GM12872 (cell line): Measurements from ENCODE around the gene KCNN1.

Experiments
- CTCF ChIP-seq: IDR thresholded peaks from 3 replicates; pipeline ENCODE4 v1.5.1; 2011; ENCODE audit warnings: low read depth, mild to moderate bottlenecking, low read length, moderate library complexity; ENCODE audit not compliant: insufficient read depth

The KCNN1 gene

GRCh38 chr19:18027151-18027550 lies 60.2 kb downstream of the KCNN1 start:
- TF ChIP-seq CTCF = no peak

DNA sequence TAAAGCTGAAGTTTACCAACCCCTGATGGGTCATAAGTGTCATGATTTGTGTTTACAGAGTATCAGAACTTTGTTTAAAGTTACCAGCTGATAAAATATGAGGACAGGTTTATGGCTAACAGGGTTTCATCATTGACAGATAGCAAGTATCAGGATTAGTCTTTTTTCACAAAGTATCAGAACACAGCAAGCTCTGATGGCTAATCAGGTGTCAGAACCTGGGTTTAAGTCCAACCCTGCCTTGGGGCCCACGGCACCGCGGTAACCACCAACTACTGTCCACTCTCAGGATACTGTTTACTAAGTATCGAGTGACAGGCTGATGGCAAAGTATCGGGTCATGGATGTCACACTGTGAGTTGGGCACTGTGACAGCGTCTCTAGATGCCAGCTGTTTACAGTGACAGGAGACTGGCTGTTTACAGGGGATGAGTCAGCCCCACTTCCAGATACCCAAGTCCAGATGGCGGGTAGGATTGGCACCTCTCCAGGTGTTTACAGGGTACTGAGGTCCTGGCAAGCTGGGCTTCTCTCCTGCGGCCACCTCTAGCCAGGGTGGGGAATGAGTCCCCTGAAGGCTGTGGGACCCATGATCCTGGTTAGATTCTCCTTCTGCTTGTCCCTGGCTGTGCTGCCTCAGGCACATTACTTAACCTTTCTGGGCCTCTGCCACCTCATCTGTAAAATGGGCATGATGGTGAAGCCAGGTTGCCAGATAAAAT lies 62.9 kb downstream of the KCNN1 start:
- TF ChIP-seq CTCF = no peak

GRCh38 chr19:18041054-18041453 lies 74.1 kb downstream of the KCNN1 start:
- TF ChIP-seq CTCF = no peak

DNA sequence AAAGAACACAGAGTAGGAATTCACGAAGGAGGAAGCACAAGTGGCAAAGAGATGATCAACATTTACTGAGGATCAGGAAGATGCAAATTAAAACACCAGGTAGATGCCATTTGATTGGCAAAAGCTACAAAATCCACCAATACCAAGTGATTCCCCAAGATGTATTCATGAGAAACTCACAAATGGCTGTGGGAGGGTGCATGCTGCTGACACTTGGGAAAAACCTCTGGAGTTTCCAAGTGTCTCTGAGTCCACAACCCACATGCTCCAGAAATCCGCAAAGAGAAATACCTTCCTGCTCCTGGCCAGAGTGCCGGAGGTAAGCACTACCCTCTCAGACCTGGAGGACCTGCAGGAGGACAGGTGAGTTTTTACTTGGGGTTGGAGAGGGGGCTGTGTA lies 76.8 kb downstream of the KCNN1 start:
- TF ChIP-seq CTCF = no peak

GRCh38 chr19:18044825-18045304 lies 78.0 kb downstream of the KCNN1 start:
- TF ChIP-seq CTCF = no peak

DNA sequence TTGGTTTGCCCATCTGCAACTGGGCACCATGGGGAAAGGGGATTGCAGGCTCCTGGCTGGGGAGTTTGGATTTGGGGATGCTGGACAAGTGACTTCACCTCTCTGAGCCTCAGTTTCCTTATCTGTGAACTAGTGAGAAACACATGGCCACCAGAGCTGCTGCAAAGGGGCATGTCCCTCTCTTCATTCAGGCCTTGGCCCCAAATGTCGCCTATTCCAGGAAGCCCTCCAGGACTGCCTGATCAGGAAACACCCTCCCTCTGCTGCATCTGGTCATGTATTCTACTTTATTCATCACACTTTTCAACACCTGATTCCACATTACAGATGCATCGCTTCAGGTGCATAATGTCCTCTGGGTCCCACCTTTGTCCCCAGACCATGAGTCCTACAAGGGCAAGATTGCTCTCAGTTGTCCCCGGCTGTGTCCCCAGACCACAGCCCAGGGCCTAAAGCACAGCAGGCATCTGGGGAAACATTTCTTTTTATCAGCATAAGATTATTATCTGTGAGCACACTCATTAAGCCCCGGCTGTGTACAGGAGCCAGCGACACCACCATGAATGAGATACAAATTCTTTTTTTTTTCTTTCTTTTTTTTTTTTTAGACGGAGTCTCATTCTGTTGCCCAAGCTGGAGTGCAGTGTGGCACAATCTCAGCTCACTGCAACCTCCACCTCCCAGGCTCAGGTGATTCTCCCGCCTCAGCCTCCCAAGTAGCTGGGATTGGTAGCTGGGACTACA lies 78.6 kb downstream of the KCNN1 start:
- TF ChIP-seq CTCF = no peak

DNA sequence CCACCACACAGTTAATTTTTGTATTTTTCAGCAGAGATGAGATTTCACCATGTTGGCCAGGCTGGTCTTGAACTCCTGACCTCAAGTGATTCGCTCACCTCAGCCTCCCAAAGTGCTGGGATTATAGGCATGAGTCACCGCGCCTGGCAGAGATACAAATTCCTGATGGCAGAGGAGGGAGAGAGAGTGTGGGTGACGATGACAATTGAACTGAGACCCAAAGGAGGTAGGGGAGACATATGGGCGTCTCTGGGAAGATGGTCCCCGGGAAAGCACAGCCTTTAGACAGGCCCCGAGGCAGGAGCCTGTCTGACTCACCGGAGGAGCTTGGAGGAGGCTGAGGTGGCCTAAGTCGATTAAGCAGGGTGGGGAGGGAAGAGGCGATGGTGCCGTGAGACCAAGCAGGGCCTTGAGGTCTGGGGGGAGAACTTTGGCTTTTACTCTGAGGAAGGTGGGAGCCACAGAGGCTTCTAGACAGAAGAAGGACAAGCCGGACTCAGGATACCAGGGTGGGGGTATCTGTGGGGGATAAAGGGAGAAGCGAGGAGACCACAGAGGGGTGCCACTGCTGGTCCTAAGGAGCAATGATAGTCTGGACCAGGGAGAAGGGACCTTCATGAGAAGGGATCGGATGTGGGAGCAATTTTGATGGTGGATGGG lies 79.3 kb downstream of the KCNN1 start:
- no peak for TF ChIP-seq CTCF
